HG03457 (cell line): ENCODE measurements around the gene EXOC7.
"Not testable (repeated sequence)": the region's sequence is repeated elsewhere in the genome, so short reads cannot be mapped to it uniquely, and the experiment has no call there.

Source experiments
- ATAC-seq: cut with Tn5 transposase; IDR thresholded peaks from one replicate; pipeline ENCODE4 v1.9.1; 2021; ENCODE audit warnings: moderate number of reproducible peaks; ENCODE audit not compliant: unreplicated experiment

Gene EXOC7

GRCh38 chr17:76046064-76046463, 57.5 kb downstream of the EXOC7 start:
- ATAC-seq = no peak

- ATAC-seq = not testable (repeated sequence)
Observed at GRCh38 chr17:76044475-76045007, 59.0 kb downstream of the EXOC7 start.

GRCh38 chr17:76042868-76043267, 60.7 kb downstream of the EXOC7 start:
- not testable (repeated sequence) for ATAC-seq

GRCh38 chr17:76040376-76040775, 63.2 kb downstream of the EXOC7 start:
- ATAC-seq = no peak

- ATAC-seq = no peak
Observed at GRCh38 chr17:76039121-76039520, 64.5 kb downstream of the EXOC7 start.

GRCh38 chr17:76038050-76038449, 65.5 kb downstream of the EXOC7 start:
- no peak for ATAC-seq

- no peak for ATAC-seq
Observed at GRCh38 chr17:76036497-76037261, 66.9 kb downstream of the EXOC7 start.

- ATAC-seq = no peak
Observed at GRCh38 chr17:76034428-76035350, 68.9 kb downstream of the EXOC7 start.

- ATAC-seq = no peak
Observed at GRCh38 chr17:76033139-76033538, 70.4 kb downstream of the EXOC7 start.

GRCh38 chr17:76032780-76033108, 70.8 kb downstream of the EXOC7 start:
- no peak for ATAC-seq

GRCh38 chr17:76032073-76032779, 71.4 kb downstream of the EXOC7 start:
- no peak for ATAC-seq
